Erythroblast (primary cell): ENCODE data around the gene PDLIM3.

Source experiments
- GATA1 ChIP-seq: IDR thresholded peaks from 2 replicates; pipeline ENCODE4 v1.6.1; 2011; ENCODE audit warnings: low read depth, mild to moderate bottlenecking, control low read depth, low read length, moderate library complexity
- POLR2A ChIP-seq: IDR thresholded peaks from 2 replicates; pipeline ENCODE4 v1.6.1; 2011; ENCODE audit warnings: mild to moderate bottlenecking, low read length

GRCh38 chr4:185510806-185511205, 24.5 kb downstream of the PDLIM3 start:
- TF ChIP-seq POLR2A (no peak), GATA1 (no peak)
